GM19452 (cell line): ENCODE data around the gene LIPE.

ENCODE experiments used
- ATAC-seq: cut with Tn5 transposase; IDR thresholded peaks from one replicate; pipeline ENCODE4 v1.9.1; 2021; ENCODE audit not compliant: unreplicated experiment

The LIPE gene

DNA sequence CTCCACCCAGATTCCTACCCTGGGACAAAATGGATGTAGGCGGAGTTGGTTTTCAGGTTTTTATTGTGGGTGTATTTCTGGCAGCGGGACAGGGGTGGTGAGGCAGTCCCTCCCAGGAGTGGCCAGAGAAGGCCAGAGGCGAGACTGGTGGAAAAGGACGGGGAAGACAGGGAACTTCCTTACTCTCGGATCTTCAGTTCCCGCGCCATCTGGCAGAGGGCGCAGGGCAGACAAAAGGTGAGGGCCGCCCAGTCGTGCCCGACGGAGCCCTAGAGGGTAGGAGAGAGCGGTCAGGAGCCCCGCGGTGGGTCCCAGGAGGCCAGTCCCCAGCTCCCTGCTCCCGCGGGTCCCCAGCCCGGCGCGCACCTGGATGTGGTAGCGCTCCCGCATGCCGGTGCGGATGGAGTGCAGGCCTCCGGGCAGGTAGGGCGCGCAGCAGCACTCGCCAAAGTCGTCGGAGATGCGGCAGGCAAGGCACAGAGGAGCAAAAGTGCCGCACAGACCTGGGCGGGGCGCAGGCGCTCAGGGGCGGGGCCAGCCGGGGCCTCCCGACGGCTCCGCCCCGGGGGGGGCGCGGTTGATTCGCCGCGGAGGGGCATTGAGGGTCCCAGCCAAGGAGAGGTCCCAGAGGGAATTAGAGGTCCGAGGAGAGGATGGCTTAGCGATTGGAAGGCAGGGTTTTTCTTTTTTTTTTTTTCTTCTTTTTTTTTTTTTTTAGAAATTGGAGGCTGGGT lies 40.0 kb downstream of the LIPE start:
- no peak for ATAC-seq

DNA sequence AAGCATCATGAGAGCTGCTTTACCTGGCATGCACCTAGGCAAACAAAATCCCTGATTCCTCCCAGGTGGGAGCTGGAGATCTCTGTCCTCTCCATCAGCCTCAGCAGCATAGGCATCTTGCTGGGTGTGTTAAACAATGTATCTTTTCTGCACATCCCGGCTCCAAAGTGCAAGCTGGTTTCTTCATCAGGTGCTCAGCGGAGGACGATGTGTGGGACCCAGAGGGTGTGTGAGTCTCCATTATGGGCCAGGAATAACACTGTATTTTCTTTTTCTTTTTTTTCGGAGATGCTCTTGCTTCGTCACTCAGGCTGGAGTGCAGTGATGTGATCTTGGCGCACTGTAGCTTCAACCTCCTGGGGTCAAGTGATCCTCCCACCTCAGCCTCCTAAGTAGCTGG lies 47.0 kb downstream of the LIPE start:
- ATAC-seq, result no peak

DNA sequence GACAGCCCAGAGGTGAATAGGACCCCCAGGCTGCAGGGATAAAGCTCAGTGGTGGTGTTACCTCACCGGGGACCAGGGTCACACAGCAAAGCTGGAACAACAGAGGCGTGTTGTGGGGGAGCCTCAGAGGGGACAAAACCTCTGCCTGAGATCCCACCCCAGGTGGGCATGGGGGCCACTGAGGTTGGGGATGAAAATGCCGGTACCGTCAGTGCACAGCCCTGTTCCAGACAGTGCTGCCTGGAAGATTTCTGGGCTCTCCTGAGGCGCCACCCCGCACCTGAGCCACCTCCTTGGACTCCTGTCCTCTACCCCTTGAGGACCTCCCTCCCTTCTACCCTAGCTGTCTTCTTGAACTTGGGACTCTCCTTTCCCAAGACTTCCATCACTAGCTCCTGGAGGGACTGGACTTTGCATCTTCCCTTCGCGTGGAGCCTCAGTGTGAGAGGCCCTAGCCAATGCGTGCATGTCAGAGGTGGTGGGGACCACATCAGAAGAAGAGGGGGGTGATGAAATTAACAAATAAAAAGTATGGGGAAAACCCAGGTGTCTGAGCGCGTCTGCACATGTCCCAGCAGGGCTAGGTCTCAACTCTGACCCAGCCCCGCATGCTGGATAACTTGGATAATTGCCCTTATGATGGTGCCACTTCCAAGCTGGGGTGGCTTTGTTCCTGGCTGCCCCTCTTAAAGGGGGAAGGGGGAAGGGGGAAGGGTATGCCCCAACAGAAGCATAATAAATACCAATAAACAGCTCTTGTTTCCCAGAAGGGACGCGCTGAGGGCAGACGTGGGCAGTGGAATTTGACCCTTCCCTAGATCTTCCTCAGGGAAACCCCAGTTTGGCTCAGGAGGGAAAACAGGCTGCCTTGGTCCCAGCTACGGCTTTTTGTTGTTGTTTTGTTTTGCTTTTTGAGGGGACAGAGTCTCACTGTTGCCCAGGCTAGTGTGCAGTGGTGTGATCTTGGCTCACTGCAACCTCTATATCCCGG lies 48.7 kb downstream of the LIPE start:
- no peak for ATAC-seq

DNA sequence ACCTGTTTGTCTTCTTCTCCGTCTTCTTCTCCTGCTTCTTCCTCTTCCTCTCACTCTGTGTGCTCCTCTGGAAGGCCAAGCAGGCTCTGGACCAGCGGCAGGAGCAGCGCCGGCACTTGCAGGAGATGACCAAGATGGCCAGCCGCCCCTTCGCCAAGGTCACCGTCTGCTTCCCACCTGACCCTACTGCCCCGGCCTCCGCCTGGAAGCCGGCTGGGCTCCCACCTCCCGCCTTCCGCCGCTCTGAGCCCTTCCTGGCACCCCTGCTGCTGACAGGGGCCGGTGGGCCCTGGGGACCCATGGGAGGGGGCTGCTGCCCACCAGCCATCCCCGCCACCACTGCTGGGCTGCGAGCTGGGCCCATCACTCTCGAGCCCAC lies 51.0 kb downstream of the LIPE start:
- no peak for ATAC-seq

DNA sequence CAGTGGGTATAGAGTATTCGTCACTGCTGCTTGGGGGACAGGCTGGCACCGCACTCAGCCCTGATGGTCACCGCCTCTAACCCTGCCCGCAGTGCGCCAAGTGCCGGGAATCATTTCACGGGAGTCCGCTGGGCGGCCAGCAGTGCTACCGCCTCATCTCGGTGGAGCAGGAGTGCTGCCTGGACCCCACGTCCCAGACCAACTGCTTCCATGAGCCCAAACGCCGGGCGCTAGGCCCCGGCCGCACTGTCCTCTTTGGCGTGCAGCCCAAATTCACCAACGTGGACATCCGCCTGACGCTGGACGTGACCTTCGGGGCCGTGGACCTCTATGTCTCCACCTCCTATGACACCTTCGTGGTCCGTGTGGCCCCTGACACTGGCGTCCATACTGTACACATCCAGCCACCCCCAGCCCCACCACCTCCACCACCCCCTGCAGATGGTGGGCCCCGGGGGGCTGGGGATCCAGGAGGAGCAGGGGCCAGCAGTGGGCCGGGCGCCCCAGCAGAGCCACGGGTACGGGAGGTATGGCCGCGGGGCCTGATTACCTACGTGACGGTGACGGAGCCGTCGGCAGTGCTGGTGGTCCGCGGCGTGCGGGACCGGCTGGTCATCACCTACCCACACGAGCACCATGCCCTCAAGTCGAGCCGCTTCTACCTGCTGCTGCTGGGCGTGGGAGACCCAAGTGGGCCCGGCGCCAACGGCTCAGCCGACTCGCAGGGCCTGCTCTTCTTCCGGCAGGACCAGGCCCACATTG lies 51.6 kb downstream of the LIPE start:
- no peak for ATAC-seq

DNA sequence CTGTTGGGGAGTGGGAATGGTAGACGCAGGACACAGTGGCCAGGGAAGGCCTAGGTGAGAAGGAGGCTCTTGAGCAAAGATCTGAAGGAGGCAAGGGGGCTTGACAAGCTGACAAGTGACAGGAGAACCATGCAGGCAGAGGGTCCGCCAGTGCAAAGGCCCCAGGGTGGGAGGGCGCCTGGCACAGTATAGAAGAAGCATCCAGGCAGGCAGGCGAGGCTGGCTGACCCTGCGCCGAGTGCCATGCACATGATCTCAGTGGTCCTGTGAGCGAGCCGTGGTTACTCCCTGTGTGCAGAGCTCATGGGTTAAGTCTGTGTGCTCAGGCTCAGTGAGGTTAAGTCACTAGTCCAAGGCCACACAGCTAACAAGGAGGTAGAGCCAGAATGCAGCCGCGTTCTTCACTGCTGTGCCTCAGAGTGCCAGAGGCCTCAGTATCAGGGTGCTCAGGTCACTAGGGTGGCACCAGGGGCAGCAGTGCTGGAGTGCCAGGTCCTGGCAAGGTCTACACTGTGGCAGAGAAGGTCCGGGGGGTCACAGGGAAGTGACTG lies 52.3 kb downstream of the LIPE start:
- ATAC-seq, result no peak

DNA sequence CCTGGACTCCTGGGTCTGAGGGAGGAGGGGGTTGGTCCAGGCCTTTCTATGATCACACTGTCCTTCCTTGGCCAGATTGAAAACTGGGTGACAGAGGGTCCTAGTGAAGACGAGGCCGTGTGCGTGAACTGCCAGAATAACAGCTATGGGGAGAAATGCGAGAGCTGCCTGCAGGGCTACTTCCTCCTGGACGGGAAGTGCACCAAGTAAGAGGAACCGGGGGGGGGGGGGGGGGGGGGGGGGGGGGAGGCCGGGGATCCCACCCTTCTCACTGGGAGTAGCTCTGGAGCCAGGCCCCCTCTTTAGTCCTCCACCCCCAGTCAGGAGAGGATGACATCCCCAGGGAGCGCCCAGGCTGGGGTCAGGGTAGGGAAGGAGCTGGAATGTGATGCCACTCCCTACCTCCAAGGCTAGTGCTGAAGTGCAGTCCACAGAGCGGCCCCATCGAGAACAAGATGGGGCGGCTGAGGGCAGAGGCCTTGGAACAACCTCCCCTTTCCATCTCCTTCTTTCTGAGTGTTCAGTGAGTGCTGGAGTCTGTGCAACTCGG lies 56.5 kb downstream of the LIPE start:
- no peak for ATAC-seq

DNA sequence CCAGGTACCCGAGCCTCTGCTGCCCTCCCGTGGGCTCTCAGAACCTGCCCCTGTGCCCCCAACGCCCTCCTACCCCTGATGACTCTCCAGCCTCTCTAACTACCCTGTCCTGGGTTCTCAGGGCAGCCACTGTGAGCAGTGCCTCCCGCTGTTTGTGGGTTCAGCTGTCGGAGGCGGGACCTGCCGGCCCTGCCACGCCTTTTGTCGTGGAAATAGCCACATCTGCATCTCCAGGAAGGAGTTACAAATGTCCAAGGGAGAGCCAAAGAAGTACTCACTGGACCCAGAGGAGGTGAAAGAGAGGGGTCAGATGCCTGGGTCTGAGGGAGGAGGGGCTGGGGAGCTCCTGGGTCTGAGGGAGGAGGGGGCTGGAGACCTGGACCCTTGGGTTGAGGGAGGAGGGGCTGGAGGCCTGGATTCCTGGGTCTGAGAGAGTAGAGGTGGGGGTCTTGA lies 57.1 kb downstream of the LIPE start:
- ATAC-seq, result no peak

DNA sequence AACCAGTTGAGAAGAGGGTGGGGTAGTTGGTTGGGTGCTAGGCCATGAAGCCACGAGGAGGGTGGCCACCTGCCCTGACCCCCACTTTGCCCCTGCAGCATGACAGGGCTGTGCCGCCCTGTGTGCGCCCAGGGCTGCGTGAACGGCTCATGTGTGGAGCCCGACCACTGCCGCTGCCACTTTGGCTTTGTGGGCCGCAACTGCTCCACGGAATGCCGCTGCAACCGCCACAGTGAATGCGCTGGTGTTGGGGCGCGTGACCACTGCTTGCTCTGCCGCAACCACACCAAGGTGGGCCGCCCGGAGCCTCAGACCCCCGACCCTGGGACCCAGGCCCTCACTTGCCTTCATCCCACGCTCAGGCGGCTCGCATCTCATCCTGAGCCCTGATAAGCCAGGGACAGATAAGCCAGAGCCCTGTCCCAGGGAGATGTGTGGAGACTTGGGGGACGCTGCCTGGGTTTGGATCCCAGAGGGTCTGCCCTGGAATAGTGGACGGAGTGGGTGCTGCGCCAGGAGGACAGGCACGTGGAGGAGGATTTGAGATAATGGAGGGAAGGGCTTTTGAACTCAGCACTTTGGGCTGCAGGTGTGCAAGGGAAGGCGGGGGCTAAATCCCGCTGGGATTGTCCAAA lies 57.6 kb downstream of the LIPE start:
- no peak for ATAC-seq

DNA sequence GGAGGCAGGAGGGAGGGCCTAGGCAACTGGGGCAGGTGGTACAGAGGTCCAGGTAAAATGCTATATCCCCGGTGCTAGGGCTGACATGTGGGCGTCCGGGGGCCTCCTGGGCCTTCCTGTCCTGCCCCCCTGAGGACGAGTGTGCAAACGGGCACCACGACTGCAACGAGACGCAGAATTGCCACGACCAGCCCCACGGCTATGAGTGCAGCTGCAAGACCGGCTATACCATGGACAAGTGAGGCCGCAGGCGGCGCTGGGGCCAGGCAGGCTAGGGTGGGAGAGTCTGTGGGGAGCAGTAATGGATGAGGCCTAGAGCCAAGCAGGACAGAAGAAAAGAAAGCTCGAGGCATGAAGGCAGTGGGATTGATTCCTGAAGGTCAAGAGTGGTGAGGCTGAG lies 58.4 kb downstream of the LIPE start:
- no peak for ATAC-seq

DNA sequence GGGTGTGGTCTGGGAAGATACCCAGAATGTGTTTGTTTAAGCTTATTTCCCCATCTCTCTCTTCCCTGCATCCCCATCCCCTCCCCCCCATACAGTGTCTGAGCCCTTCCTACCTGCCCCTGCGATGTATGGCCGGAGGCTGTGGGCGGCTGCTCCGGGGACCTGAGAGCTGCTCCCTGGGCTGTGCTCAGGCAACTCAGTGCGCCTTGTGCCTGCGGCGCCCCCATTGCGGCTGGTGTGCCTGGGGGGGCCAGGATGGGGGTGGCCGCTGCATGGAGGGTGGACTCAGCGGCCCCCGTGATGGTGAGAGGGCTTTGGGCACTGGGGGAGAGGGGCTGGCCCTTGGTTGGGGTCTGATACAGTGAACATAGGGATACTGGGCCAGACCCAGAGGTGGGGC lies 58.8 kb downstream of the LIPE start:
- ATAC-seq, result no peak

DNA sequence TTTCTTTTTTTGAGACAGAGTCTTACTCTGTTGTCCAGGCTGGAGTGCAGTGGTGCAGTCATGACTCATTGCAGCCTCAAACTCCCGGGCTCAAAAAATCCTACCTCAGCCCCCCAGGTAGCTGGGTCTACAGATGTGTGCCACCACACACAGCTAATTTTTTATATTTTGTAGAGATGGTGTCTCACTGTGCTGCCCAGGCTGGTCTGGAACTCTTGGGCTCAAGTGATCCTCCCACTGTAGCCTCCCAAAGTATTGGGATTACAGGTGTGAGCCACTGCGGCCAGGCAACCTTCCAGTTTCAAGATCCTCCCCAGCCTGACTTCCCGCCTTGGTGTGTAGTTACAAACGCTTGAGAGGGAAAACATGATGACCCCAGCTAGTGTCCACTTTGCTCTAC lies 59.3 kb downstream of the LIPE start:
- no peak for ATAC-seq

DNA sequence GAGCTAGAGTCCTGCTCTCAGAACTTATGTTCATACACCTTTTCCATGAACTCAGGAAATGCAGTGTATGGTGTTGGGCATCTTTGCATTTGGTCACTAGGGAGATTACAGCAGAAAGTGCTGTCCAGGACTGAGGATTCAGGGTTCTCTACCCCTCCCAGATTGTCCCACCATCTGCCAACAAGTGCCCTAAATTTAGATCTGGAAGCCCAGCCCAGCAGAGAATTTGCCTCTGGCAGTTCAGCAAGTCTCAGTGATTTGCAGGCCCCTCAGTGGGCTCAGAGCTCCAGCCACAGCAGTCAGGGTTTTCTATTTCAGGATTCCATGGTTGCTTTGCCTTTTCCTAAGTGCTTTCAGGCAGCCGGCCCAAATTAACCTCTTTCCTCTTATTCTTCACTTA lies 60.5 kb downstream of the LIPE start:
- no peak for ATAC-seq

DNA sequence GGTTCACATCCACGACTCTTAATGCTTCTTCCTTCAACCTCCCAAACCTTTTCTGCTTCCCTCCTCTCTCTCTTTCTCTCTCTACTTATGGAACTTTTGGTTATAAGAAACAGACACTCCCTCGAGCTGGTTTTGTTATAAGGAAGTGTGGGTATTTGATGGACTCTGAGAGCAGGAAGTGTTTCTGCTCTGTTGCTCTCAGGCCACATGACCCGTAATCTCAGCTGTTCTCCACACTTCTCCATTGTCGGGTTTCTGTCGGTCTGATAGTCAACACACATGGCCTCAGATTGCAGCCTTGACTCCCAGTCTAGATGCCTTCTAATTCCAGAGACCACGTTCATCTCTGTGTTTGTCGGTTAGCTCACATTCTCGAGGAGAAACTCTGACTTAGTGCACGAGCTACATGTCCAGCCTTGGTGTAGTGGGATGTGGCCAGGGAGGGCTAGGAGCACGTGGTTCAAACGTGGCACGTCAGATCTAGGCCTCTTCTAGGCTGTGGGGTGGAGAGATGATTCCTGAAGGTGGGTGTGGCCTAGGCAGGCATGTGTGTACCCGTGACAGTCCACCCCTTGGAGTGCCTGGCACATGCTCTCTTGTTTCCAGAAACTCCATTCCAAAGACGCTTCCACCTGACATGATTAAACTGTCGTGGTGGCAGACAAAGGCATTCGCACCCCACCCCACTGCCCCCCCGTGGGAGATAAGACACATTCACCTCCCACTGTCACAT lies 63.4 kb downstream of the LIPE start:
- ATAC-seq, result no peak

DNA sequence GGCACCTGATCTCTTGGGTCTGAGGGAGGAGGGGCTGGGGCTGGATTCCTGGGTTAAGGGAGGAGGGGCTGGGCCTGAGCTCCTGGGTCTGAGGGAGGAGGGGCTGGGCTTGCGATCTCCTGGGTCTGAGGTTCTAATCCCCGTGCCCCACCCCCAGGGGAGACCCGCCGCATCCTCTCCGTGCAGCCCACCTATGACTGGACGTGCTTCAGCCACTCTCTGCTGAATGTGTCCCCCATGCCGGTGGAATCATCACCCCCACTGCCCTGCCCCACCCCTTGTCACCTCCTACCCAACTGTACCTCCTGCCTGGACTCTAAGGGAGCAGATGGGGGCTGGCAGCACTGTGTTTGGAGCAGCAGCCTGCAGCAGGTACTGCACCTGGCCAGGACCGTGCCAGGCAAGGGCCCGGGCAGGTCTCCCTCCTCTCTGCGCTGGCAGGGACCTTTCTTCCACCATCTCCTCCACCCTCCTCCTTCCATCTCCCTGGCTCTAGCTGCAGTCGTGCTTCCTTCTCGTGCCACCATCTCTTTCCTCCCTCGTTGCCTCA lies 64.2 kb downstream of the LIPE start:
- no peak for ATAC-seq

DNA sequence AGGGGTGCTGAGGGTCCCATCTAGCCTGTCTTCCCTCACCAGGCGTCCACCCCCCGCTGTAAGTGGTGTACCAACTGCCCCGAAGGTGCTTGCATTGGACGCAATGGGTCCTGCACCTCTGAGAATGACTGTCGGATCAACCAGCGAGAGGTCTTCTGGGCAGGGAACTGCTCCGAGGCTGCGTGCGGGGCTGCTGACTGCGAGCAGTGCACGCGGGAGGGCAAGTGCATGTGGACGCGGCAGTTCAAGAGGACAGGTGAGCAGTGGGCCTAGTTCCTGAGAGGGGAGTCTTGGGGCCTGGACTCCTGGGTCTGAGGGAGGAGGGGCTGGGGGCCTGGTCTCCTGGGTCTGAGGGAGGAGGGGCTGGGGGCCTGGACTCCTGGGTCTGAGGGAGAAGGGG lies 64.8 kb downstream of the LIPE start:
- no peak for ATAC-seq

DNA sequence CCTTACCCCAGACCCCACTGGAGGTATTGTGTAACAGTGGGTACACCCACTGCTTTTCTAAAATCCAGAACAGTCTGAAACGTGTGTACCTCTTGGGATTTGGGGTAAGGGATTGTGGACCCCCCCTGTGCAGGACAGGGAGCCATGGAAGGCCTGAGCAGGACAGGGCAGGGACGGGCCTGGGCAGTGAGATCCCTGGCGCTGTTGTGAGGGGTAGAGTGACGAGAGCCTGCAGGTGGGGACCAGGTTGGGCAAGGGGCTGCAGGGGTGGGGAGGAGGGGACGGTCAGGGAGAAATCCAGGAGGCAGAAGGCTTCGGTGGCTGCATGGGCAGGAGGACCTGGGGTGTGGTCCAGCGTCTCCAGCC lies 65.7 kb downstream of the LIPE start:
- ATAC-seq, result no peak

DNA sequence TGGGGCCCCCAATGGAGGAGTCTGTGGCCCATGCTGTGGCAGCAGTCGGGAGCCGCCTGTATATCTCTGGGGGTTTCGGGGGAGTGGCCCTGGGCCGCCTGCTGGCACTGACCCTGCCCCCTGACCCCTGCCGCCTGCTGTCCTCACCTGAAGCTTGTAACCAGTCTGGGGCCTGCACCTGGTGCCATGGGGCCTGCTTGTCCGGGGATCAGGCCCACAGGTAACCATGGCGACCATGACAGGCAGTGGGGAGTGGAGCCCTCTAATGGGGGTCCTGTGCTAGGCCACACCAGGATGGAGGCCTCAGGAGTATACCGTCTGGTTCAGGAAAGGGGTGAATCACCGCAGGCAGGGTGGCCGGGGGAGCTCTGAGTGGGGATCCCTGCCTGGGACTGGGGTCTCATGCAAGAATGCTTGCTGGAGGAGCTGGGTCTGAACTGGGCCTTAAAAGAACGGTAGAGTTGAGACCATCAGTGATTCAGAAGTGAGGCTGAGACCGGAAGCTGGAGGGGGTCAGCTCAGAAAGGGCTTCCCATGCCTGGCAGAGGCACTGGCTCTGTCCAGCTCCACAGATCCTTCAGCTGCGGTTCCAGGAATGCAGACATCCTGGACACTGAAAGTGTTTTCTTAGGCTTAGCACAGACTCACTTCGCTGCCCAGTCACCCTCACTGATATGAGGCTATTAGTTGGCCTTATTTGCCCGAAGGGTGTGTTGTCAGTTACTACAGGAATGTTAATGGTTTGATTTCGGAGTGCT lies 66.2 kb downstream of the LIPE start:
- ATAC-seq, result no peak

DNA sequence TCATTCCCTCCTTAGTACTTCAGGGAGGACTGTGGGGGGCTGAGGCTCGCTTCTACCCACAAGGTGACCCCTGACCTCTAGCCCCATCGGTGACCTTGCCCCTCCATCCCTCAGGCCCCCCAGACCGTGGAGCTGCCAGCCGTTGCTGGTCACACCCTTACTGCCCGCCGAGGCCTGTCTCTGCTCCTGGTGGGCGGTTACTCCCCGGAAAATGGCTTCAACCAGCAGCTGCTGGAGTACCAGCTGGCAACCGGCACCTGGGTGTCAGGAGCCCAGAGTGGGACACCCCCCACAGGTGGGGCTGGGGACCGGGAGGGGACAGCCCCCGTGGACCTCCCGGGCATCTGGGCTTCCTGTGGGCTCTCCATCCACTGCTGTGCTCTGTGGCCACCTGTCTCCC lies 69.9 kb downstream of the LIPE start:
- no peak for ATAC-seq
